ENCODE data around the gene FAM32A. TPM values are rescaled to one million over a fixed set of nuclear protein-coding genes. Genes with fewer than 3 reads are reported as not detected.

Gene FAM32A
- total RNA-seq, 1 donor from 2014 or later, result 103 TPM

DNA sequence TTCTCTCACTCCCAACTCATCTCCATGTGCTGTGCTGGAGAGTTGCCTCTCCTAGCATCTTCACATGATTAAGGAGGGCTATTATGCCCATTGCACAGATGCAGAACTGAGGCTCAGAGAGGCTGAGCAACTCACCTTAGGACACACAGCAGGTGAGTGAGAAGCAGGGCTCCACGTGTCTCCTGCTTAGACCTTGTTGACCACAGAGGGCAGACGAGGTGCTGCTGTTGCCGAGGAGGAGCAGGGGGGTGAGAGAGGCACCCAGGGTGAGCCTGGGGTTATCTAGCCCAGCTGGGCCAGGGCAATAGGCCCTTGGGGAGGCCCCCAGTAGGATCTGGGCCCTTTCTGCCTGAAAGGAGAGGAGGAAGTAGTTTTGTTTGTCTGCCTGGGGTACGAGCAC lies 44.2 kb upstream of the FAM32A start:
- Mint-ChIP-seq H3K27me3 (ENCODE audit: unreplicated experiment) (peaks cover 11% of the 10 kb centered on the region), H3K4me3 (ENCODE audit: unreplicated experiment) (no peak overlapping the region), H3K4me1 (ENCODE audit: low read depth, unreplicated experiment) (no peaks in the 10 kb centered on the region), H3K27ac (ENCODE audit: unreplicated experiment) (no peak overlapping the region), H3K9me3 (ENCODE audit: unreplicated experiment) (peaks cover 12% of the 10 kb centered on the region), H3K36me3 (ENCODE audit: unreplicated experiment) (no peaks in the 10 kb centered on the region)
- no peak for DNase-seq
- TF ChIP-seq CTCF (IDR thresholded peaks at IDR 0.05; ENCODE audit: partially characterized antibody, unreplicated experiment), result no peak

DNA sequence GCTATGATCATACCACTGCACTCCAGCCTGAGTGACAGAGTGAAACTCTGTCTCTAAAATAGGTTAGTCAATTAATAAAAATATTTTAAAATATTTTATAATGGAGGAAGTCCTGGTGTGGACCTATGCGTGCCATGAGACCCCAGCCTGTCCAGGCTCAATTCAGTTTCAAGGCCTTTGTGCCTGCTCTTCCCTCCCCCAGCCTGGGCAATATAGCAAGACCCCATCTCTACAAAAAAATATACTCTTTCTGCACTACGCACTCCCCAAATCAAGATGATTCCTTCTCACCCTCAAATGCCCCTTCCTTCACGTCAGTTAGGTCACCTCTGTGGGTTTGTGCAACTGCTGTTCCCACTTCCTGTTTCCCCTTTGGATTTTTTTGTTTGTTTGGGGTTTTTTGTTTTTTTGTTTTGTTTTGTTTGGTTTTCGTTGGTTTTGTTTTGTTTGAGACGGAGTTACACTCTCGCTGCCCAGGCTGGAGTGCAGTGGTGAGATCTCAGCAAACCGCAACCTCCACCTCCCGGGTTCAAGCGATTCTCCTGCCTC lies 43.1 kb upstream of the FAM32A start:
- Mint-ChIP-seq H3K36me3 (ENCODE audit: unreplicated experiment) (no peaks in the 10 kb centered on the region), H3K4me1 (ENCODE audit: low read depth, unreplicated experiment) (no peaks in the 10 kb centered on the region), H3K9me3 (ENCODE audit: unreplicated experiment) (peaks cover 9% of the 10 kb centered on the region), H3K27ac (ENCODE audit: unreplicated experiment) (no peak overlapping the region), H3K4me3 (ENCODE audit: unreplicated experiment) (no peak overlapping the region), H3K27me3 (ENCODE audit: unreplicated experiment) (peaks cover 10% of the 10 kb centered on the region)
- no peak for TF ChIP-seq CTCF (IDR thresholded peaks at IDR 0.05; ENCODE audit: partially characterized antibody, unreplicated experiment)
- no peak for DNase-seq

DNA sequence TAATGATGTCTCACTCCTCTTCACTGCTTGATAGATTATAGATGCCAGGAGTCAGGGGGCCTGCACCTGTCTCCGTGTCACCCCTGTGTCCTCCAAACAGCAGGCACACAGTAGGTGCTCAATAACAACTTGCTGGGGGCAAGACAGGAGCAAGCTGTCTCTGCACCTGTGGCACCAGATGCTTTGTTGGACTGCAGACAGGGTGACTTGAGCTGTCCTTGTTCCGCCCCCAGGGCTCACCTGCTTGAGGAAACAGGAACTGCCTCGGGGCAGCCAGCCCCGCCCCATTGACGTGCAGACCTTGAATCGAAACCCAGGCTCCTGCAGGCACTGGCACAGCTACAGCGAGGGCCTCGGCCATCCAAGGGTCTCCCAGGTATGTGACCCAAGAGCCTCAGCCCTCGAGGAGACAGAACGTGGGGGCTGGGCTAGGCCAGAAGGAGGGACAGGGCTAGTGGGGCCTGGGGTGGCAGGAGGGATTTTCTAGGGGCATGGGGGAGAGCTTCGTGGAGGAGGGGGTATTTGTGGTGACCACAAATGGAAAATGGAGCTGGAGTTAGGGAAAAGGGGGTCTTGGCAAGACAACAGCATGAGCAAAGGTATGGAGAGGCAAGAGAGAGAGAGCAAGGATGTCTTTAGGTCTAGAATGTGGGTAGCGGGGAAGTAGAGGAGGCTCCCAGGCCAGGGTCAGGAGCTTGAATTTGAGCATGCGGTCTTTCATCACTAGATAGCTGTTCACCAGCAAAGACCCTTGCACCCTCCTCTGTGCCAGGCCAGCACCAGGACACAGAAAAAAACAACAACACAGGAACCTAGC lies 41.6 kb upstream of the FAM32A start, which contains the start of gene HSH2D:
TSS of gene HSH2D (plus strand) at position 287 of the 817 bp plus-strand sequence. CDS start 5,066 bp downstream, outside the sequence.
- Mint-ChIP-seq H3K4me1 (ENCODE audit: low read depth, unreplicated experiment) (no peaks in the 10 kb centered on the region), H3K36me3 (ENCODE audit: unreplicated experiment) (no peaks in the 10 kb centered on the region), H3K9me3 (ENCODE audit: unreplicated experiment) (peaks cover 8% of the 10 kb centered on the region), H3K4me3 (ENCODE audit: unreplicated experiment) (no peak within 1 kb of the TSS), H3K27ac (ENCODE audit: unreplicated experiment) (no peak within 1 kb of the TSS), H3K27me3 (ENCODE audit: unreplicated experiment) (peaks cover 4% of the 10 kb centered on the region)
- no peak for DNase-seq
- TF ChIP-seq CTCF (IDR thresholded peaks at IDR 0.05; ENCODE audit: partially characterized antibody, unreplicated experiment), result no peak

- no peak for TF ChIP-seq CTCF (IDR thresholded peaks at IDR 0.05; ENCODE audit: partially characterized antibody, unreplicated experiment)
- no peak for DNase-seq
- H3K27ac Mint-ChIP-seq (ENCODE audit: unreplicated experiment), result no peak overlapping the region
- H3K27me3 Mint-ChIP-seq (ENCODE audit: unreplicated experiment), result peaks cover 2% of the 10 kb centered on the region
- H3K9me3 Mint-ChIP-seq (ENCODE audit: unreplicated experiment), result peaks cover 4% of the 10 kb centered on the region
- no peaks in the 10 kb centered on the region for H3K4me1 Mint-ChIP-seq (ENCODE audit: low read depth, unreplicated experiment)
- H3K36me3 Mint-ChIP-seq (ENCODE audit: unreplicated experiment), result no peaks in the 10 kb centered on the region
- H3K4me3 Mint-ChIP-seq (ENCODE audit: unreplicated experiment), result no peak overlapping the region
These were observed 41.0 kb upstream of the FAM32A start for GRCh38 chr19:16144216-16144581.

- H3K36me3 Mint-ChIP-seq (ENCODE audit: unreplicated experiment), result no peaks in the 10 kb centered on the region
- H3K27me3 Mint-ChIP-seq (ENCODE audit: unreplicated experiment), result no peaks in the 10 kb centered on the region
- no peak overlapping the region for H3K4me3 Mint-ChIP-seq (ENCODE audit: unreplicated experiment)
- DNase-seq, result no peak
- no peaks in the 10 kb centered on the region for H3K9me3 Mint-ChIP-seq (ENCODE audit: unreplicated experiment)
- no peak overlapping the region for H3K27ac Mint-ChIP-seq (ENCODE audit: unreplicated experiment)
- TF ChIP-seq CTCF (IDR thresholded peaks at IDR 0.05; ENCODE audit: partially characterized antibody, unreplicated experiment), result no peak
- H3K4me1 Mint-ChIP-seq (ENCODE audit: low read depth, unreplicated experiment), result no peaks in the 10 kb centered on the region
These were observed 39.1 kb upstream of the FAM32A start for GRCh38 chr19:16146112-16146511.

Measured in glutamatergic neuron (in vitro differentiated cells).